IMR-90 (cell line): ENCODE results near the gene ALPP.

Experiments used
- CEBPB ChIP-seq: IDR thresholded peaks from 2 replicates; pipeline ENCODE4 v1.6.1; 2012; ENCODE audit warnings: low read depth, low read length, improper control_type of control experiment
- MXI1 ChIP-seq: IDR thresholded peaks from 2 replicates; pipeline ENCODE4 v1.6.1; 2012; ENCODE audit warnings: low read depth, mild to moderate bottlenecking, low read length, moderate library complexity, borderline replicate concordance
- POLR2A ChIP-seq: IDR thresholded peaks from 2 replicates; pipeline ENCODE4 v1.6.1; 2012; ENCODE audit warnings: mild to moderate bottlenecking, low read depth, low read length
- RAD21 ChIP-seq: IDR thresholded peaks from 2 replicates; pipeline ENCODE4 v1.6.1; 2012; ENCODE audit warnings: low read length, improper control_type of control experiment
- RFX5 ChIP-seq: IDR thresholded peaks from 2 replicates; pipeline ENCODE4 v1.8.0; 2012; ENCODE audit warnings: low read depth, mild to moderate bottlenecking, low read length, moderate library complexity
- SMC3 ChIP-seq: fragments of 150-350 bp; IDR thresholded peaks from 2 replicates; pipeline ENCODE4 v1.6.1; 2016; ENCODE audit warnings: low read depth, mild to moderate bottlenecking, antibody characterized with exemption, low read length, moderate library complexity
- TF ChIP-seq, protein P1 (sequence below): conservative IDR thresholded peaks from 2 replicates; pipeline ENCODE4 v1.5.1; 2012; ENCODE audit warnings: mild to moderate bottlenecking, low read depth, low read length, improper control_type of control experiment

- TF ChIP-seq, protein P1, sequence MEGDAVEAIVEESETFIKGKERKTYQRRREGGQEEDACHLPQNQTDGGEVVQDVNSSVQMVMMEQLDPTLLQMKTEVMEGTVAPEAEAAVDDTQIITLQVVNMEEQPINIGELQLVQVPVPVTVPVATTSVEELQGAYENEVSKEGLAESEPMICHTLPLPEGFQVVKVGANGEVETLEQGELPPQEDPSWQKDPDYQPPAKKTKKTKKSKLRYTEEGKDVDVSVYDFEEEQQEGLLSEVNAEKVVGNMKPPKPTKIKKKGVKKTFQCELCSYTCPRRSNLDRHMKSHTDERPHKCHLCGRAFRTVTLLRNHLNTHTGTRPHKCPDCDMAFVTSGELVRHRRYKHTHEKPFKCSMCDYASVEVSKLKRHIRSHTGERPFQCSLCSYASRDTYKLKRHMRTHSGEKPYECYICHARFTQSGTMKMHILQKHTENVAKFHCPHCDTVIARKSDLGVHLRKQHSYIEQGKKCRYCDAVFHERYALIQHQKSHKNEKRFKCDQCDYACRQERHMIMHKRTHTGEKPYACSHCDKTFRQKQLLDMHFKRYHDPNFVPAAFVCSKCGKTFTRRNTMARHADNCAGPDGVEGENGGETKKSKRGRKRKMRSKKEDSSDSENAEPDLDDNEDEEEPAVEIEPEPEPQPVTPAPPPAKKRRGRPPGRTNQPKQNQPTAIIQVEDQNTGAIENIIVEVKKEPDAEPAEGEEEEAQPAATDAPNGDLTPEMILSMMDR = no peak
- TF ChIP-seq POLR2A (no peak), RAD21 (no peak), MXI1 (no peak), RFX5 (no peak), CEBPB (no peak), SMC3 (no peak)
Observed at GRCh38 chr2:232422051-232422450, 43.5 kb downstream of the ALPP start.
